Diencephalon (tissue), 1 donor: ENCODE data around the gene RAC2. TPM values are rescaled to one million over a fixed set of nuclear protein-coding genes. Genes with fewer than 3 reads are reported as not detected.

ENCODE experiments used
- small RNA-seq: library from RNA; depleted of rRNA; stranded (forward); fragments of <200 nt; gene quantifications from one replicate; pipeline ENCODE3, GENCODE V24; 2014
- total RNA-seq: library from RNA; depleted of rRNA; stranded (reverse); fragments of >200 nt; gene quantifications from one replicate; pipeline ENCODE4 v1.2.3, GENCODE V29; 2014

RAC2 gene
- total RNA-seq: 1.2 TPM

DNA sequence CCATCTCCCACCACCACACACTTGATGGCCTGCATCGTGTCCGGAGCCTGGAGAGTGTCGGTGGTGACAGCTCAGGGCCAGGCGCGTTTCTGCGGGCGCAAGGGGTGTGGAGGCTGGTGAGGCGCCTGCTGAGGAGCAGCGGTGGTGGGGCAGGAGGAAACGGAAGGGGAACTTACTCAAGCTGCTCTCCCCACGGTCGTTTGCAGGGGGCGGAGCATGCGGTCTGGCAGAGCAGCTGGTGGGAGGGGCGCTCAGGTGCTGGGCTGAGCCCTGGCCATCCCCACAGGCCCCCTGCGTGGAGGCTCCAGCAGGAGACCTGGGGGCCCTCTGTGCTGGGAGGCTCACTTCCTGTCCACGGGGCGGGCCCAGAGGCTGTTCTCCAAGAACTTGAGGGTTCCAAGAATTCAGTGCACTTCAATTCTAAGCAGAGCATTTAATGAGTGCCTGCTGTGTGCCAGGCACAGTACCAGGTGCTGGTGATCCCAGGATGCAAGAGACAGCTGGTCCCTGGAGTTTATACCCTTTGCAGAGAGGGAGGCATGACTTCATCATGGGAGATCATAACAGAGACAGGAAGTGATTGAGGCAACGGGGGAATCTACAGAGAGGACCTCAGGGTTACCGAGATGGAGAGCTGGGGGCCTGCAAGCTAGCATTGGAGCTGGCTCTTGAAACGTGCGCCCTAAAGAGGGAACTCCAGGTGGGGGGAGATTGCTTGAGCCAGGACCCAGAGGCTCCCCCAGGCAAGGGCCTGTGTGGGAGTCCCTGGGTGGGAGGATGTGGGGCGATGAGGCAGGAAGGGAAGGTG, at the start of gene RAC2:
RAC2 (minus strand) TSS at position 156 of the 808 bp plus-strand sequence; CDS start at position 35, 121 bp downstream.

DNA sequence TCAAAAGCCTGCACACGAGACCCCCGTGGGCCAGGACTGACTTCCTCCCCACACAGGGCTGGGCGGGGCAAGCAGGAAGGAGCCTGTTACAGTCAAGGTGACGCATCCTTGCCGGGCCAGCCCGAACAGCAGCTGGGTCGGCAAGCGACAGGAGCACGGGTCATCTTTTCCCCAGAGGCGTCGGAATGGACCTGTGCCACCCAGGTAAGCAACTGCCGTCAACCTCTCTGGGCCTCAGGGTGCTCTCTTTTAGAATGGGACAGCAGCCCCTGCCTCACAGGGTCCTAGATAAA, 38.3 kb upstream of the RAC2 start, which contains the start of gene CYTH4:
CYTH4 (plus strand) TSS at position 124 of the 293 bp plus-strand sequence; CDS start at position 186, 62 bp downstream.

DNA sequence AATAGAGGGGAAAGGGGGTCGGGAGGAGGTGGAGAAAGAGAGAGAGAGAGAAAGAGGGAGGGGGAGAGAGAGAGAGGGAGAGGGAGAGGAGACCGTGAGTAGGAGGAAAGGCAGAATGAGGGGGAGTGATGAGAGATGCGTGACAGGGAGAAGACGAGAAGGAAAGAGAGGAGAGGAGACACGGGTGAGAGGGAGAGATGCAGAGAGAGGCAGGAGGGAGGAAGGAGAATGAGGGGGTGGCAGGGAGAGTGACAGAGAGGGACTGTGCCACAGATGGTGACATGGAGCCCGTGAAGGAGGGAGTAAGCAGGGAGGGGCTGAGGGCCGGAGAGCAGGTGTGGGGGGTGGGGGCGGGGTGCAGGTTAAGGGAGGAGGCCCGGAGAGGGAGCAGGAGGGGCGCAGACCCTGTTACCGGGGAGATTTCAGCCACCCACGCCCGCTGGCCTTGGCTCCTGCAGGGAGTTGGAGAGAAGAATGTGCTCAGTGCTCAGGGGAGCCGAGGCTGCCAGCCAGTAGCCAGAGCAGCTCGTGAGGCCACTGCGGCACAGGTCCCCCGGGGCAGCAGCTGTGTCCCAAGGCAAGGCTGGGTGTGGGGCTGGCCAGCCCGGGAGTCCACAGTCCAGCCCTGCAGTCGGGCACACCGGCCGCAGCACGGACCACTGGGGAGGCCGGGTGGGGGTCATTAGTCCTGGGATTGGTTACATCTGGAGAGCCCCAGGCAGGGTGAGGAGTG, 31.7 kb downstream of the RAC2 start, which contains the start of gene SSTR3:
SSTR3 (minus strand) TSS at position 304 of the 733 bp plus-strand sequence. CDS start 4,674 bp downstream, outside the sequence.

DNA sequence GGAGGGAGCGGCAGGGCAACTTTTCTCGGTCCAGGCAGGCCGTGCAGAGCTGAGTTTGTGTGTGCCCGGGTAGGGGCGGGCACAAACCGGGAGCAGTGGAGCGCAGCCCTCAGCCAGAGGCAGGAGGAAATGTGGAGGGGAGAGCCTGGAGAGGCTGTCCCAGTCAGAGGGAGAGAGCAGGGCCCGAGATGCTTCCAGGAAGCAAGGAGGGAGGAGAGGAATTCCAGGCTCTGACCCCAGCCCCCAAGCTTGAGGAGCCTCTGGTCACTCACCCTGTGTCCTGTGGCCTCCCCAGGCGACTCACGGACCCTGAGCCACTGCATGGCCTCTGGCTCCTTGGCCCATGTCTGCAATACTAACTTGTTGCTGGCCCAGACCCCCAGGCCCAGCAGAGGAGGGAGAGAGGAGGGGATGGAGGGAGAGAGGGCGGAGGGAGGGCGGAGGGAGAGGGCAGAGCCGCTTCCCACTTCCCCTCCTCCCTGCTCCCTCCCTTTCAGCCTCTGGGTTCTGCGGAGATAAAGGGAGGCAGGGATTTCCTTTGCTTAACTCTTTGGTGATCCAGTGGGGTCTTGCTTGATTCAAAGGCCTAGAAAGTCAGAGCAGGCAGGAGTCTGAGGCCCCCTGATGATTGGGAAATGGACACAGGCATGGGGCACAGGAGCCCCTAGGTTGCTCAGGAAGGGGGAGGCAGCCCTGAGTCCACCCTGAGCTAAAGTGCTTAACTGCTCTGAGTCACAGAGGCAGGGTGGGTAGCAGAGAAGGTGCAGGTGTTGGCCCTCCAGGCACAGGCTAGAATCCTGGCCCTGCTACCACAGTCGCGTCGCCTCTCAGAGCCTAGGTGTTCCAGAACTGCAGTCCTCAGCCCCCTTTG, 55.9 kb downstream of the RAC2 start, which contains the start of gene C1QTNF6:
C1QTNF6 (minus strand) TSS at position 357 of the 871 bp plus-strand sequence; CDS start at position 323, 34 bp downstream.

Small RNAs within 50 kb of the gene (small RNA-seq; reads per million reads assigned to genes)
- gene Z82188.1: not detected

Other genes starting within 250 kb of the RAC2 start
- gene TST, start 224.8 kb downstream of the RAC2 start, total RNA-seq: 8.1 TPM
- 25.4 TPM for gene MPST, start 224.5 kb downstream of the RAC2 start, total RNA-seq
- gene KCTD17, start 192.5 kb downstream of the RAC2 start, total RNA-seq: 34.1 TPM
- gene TMPRSS6, start 134.6 kb downstream of the RAC2 start, total RNA-seq: 0.23 TPM
- not detected for gene IL2RB, start 94.4 kb downstream of the RAC2 start, total RNA-seq
- gene C1QTNF6, start 56.0 kb downstream of the RAC2 start, total RNA-seq: 4.4 TPM
- gene SSTR3, start 31.8 kb downstream of the RAC2 start, total RNA-seq: 1.2 TPM
- 3.2 TPM for gene CYTH4, start 38.2 kb upstream of the RAC2 start, total RNA-seq
- 16.8 TPM for gene ELFN2, start 183.2 kb upstream of the RAC2 start, total RNA-seq
- 4.2 TPM for gene MFNG, start 242.1 kb upstream of the RAC2 start, total RNA-seq